NCI-H1105 (cell line): ENCODE data around the gene PLPPR3.

Source experiments
- DNase-seq: peaks from one replicate; lab custom pipeline; 2025; lab: John Stamatoyannopoulos, UW

The PLPPR3 gene

GRCh38 chr19:821825-822503 lies at the start of gene PLPPR3:
Gene PLPPR3 (minus strand): TSS chr19:821955. CDS start chr19:821559, 396 bp downstream.
- no peak for DNase-seq

GRCh38 chr19:870963-871401 lies 49.2 kb upstream of the PLPPR3 start:
- DNase-seq, result peak; percentile 29

GRCh38 chr19:870314-870713 lies 48.6 kb upstream of the PLPPR3 start:
- DNase-seq, result no peak

- no peak for DNase-seq
Measured at GRCh38 chr19:869245-870177, 47.8 kb upstream of the PLPPR3 start.

GRCh38 chr19:868458-869244 lies 46.9 kb upstream of the PLPPR3 start:
- no peak for DNase-seq

GRCh38 chr19:867855-868457 lies 46.2 kb upstream of the PLPPR3 start:
- DNase-seq, result no peak

- no peak for DNase-seq
Measured at GRCh38 chr19:867301-867793, 45.6 kb upstream of the PLPPR3 start.

- DNase-seq, result no peak
Measured at GRCh38 chr19:866769-867300, 45.1 kb upstream of the PLPPR3 start.

GRCh38 chr19:863315-863620 lies 41.5 kb upstream of the PLPPR3 start:
- no peak for DNase-seq

GRCh38 chr19:862581-863314 lies 41.0 kb upstream of the PLPPR3 start:
- DNase-seq, result no peak

GRCh38 chr19:861756-862580 lies 40.2 kb upstream of the PLPPR3 start:
- DNase-seq, result peak; percentile 37

- DNase-seq, result no peak
Measured at GRCh38 chr19:861141-861755, 39.5 kb upstream of the PLPPR3 start.

GRCh38 chr19:858868-859843 lies 37.4 kb upstream of the PLPPR3 start, which contains the start of gene CFD:
Gene CFD (plus strand): TSS chr19:859664. CDS start chr19:859690, 26 bp downstream.
- DNase-seq, result no peak

- no peak for DNase-seq
Measured at GRCh38 chr19:858284-858683, 36.5 kb upstream of the PLPPR3 start.

GRCh38 chr19:855566-856120 lies 33.9 kb upstream of the PLPPR3 start:
- no peak for DNase-seq

GRCh38 chr19:855142-855541 lies 33.4 kb upstream of the PLPPR3 start:
- no peak for DNase-seq

- no peak for DNase-seq
Measured at GRCh38 chr19:854549-854948, 32.8 kb upstream of the PLPPR3 start.
